GM19452 (cell line): ENCODE data around the gene CXCR3.
"Not testable (repeated sequence)": the region's sequence is repeated elsewhere in the genome, so short reads cannot be mapped to it uniquely, and the experiment has no call there.

ENCODE experiments used
- ATAC-seq: cut with Tn5 transposase; IDR thresholded peaks from one replicate; pipeline ENCODE4 v1.9.1; 2021; ENCODE audit not compliant: unreplicated experiment

The CXCR3 gene

GRCh38 chrX:71611736-71612135, 6.6 kb downstream of the CXCR3 start:
- ATAC-seq = not testable (repeated sequence)

GRCh38 chrX:71609095-71609750, 9.1 kb downstream of the CXCR3 start:
- no peak for ATAC-seq

GRCh38 chrX:71607488-71607887, 10.8 kb downstream of the CXCR3 start:
- no peak for ATAC-seq

GRCh38 chrX:71606536-71607216, 11.6 kb downstream of the CXCR3 start:
- ATAC-seq = no peak

GRCh38 chrX:71604796-71605568, 13.3 kb downstream of the CXCR3 start:
- no peak for ATAC-seq

- ATAC-seq = no peak
Observed at GRCh38 chrX:71604141-71604540, 14.2 kb downstream of the CXCR3 start.

GRCh38 chrX:71603618-71604017, 14.7 kb downstream of the CXCR3 start:
- no peak for ATAC-seq

- ATAC-seq = no peak
Observed at GRCh38 chrX:71599965-71600364, 18.3 kb downstream of the CXCR3 start.

GRCh38 chrX:71593210-71593609, 25.1 kb downstream of the CXCR3 start:
- ATAC-seq = not testable (repeated sequence)

- no peak for ATAC-seq
Observed at GRCh38 chrX:71586929-71587328, 31.4 kb downstream of the CXCR3 start.

GRCh38 chrX:71581210-71581609, 37.1 kb downstream of the CXCR3 start:
- no peak for ATAC-seq

- no peak for ATAC-seq
Observed at GRCh38 chrX:71579990-71580380, 38.3 kb downstream of the CXCR3 start.

GRCh38 chrX:71579136-71579989, 38.9 kb downstream of the CXCR3 start:
- ATAC-seq = no peak

- ATAC-seq = no peak
Observed at GRCh38 chrX:71578253-71579135, 39.8 kb downstream of the CXCR3 start, which contains the start of gene GCNA. Gene GCNA, plus strand, starts transcription at chrX:71578437. Its CDS starts 2,385 bp downstream, at chrX:71580822.

GRCh38 chrX:71577682-71578081, 40.6 kb downstream of the CXCR3 start:
- ATAC-seq = no peak

- ATAC-seq = no peak
Observed at GRCh38 chrX:71573590-71573989, 44.7 kb downstream of the CXCR3 start.

- not testable (repeated sequence) for ATAC-seq
Observed at GRCh38 chrX:71571390-71571789, 46.9 kb downstream of the CXCR3 start.
